A549 (cell line): Measurements from ENCODE around the gene RNF213. TPM values are rescaled to one million over a fixed set of nuclear protein-coding genes. Genes with fewer than 3 reads are reported as not detected.

ENCODE experiments used
- ATAC-seq, 2 experiments: fragments of 200-7000 bp in 1 of 2; fragments of >200 bp in 1 of 2; cut with Nextera tagmentation in 1 of 2; cut with Tn5 transposase in 1 of 2; 3 replicates each; pipeline versions ENCODE4 v1.8.0 to v1.9.1; 2018 to 2020; ENCODE audit warnings: mild to moderate bottlenecking in 1 of 2, moderate library complexity in 1 of 2
- CTCF ChIA-PET: fragments of 300-600 bp; sonication (Branson Sonifier 250); formaldehyde crosslinking; extraction: SDS; loops from one replicate; lab custom pipeline; 2021; ENCODE audit warnings: antibody characterized with exemption, inconsistent platforms; lab: Yijun Ruan, JAX
- POLR2A ChIA-PET: fragments of 350-600 bp; formaldehyde crosslinking; extraction: SDS; loops from one replicate; lab custom pipeline; 2021; ENCODE audit warnings: antibody characterized with exemption, inconsistent platforms; lab: Yijun Ruan, JAX
- DNase-seq, 2 experiments: peaks; one replicate each; pipeline versions ENCODE4 v3.0.0 to v3.0.0-alpha.2; 2011 to 2016; ENCODE audit warnings: low read depth in 1 of 2, low spot score in 1 of 2
- FAIRE-seq: peaks from 2 replicates; lab custom pipeline; 2011; peaks lifted over from hg19 to GRCh38; lab: Jason Lieb, UNC
- H3K27ac ChIP-seq, 2 experiments: fragments of >200 bp; sonication (Bioruptor Twin); formaldehyde crosslinking; 3 replicates each; pipeline ENCODE4 v1.5.1; 2016 to 2017
- H3K4me1 ChIP-seq: fragments of >200 bp; sonication (Bioruptor Twin); formaldehyde crosslinking; 3 replicates; pipeline ENCODE4 v1.6.1; 2016
- H3K4me2 ChIP-seq: fragments of >200 bp; sonication (Bioruptor Twin); formaldehyde crosslinking; 3 replicates; pipeline ENCODE4 v1.6.1; 2016
- H3K4me3 ChIP-seq: fragments of >200 bp; sonication (Bioruptor Twin); formaldehyde crosslinking; 3 replicates; pipeline ENCODE4 v1.5.1; 2016
- H3K9me3 ChIP-seq: fragments of >200 bp; sonication (Bioruptor Twin); formaldehyde crosslinking; 3 replicates; pipeline ENCODE4 v1.6.1; 2016
- ATOH8 ChIP-seq: fragments of 250-450 bp; sonication (Bioruptor Pico); IDR thresholded peaks from 2 replicates; pipeline ENCODE4 v1.5.0; 2020; ENCODE audit warnings: low read depth, mild to moderate bottlenecking, moderate library complexity
- CBX2 ChIP-seq: fragments of 200-600 bp; sonication (generic); IDR thresholded peaks from 2 replicates; pipeline ENCODE4 v1.6.1; 2016; ENCODE audit warnings: low read depth, mild to moderate bottlenecking, borderline replicate concordance
- CBX8 ChIP-seq: fragments of 200-600 bp; sonication (generic); IDR thresholded peaks from 2 replicates; pipeline ENCODE4 v1.6.1; 2016
- CTCF ChIP-seq: fragments of >200 bp; sonication (Bioruptor Twin); formaldehyde crosslinking; IDR thresholded peaks from 3 replicates; pipeline ENCODE4 v1.5.1; 2016
- EHMT2 ChIP-seq: fragments of 200-600 bp; sonication (generic); IDR thresholded peaks from 2 replicates; pipeline ENCODE4 v1.6.1; 2016; ENCODE audit warnings: antibody characterized with exemption, low read depth, mild to moderate bottlenecking, moderate library complexity
- ELK1 ChIP-seq: fragments of 150-350 bp; IDR thresholded peaks from 2 replicates; pipeline ENCODE4 v1.6.1; 2014; ENCODE audit warnings: low read depth, mild to moderate bottlenecking, low read length
- FOSB ChIP-seq: fragments of 250-450 bp; sonication (Bioruptor Pico); IDR thresholded peaks from 2 replicates; pipeline ENCODE4 v1.5.0; 2020; ENCODE audit warnings: mild to moderate bottlenecking, moderate library complexity
- FOXS1 ChIP-seq: fragments of 250-450 bp; sonication (Bioruptor Pico); IDR thresholded peaks from 2 replicates; pipeline ENCODE4 v1.5.0; 2020; ENCODE audit warnings: mild to moderate bottlenecking, moderate library complexity
- HDAC2 ChIP-seq: fragments of 200-600 bp; sonication (generic); IDR thresholded peaks from 2 replicates; pipeline ENCODE4 v1.6.1; 2016
- HOXA7 ChIP-seq: fragments of 250-450 bp; sonication (Bioruptor Pico); IDR thresholded peaks from 2 replicates; pipeline ENCODE4 v1.5.0; 2020; ENCODE audit warnings: mild to moderate bottlenecking, moderate library complexity
- HOXB13 ChIP-seq: fragments of 250-450 bp; sonication (Bioruptor Pico); IDR thresholded peaks from 2 replicates; pipeline ENCODE4 v1.5.0; 2020; ENCODE audit warnings: low read depth, mild to moderate bottlenecking, moderate library complexity
- KDM1A ChIP-seq: fragments of 200-600 bp; sonication (generic); IDR thresholded peaks from 2 replicates; pipeline ENCODE4 v1.6.1; 2016; ENCODE audit warnings: low read depth, mild to moderate bottlenecking
- KDM5A ChIP-seq: fragments of 200-600 bp; sonication (generic); IDR thresholded peaks from 2 replicates; pipeline ENCODE4 v1.6.1; 2016; ENCODE audit warnings: antibody characterized with exemption, mild to moderate bottlenecking
- MAZ ChIP-seq: fragments of 150-350 bp; IDR thresholded peaks from 2 replicates; pipeline ENCODE4 v1.6.1; 2014; ENCODE audit warnings: antibody characterized with exemption, low read depth, low read length, borderline replicate concordance
- MYC ChIP-seq: IDR thresholded peaks from 2 replicates; pipeline ENCODE4 v1.6.1; 2012; ENCODE audit warnings: mild to moderate bottlenecking, inconsistent platforms, low read length, improper control_type of control experiment, borderline replicate concordance
- PHF8 ChIP-seq: fragments of 200-600 bp; sonication (generic); IDR thresholded peaks from 2 replicates; pipeline ENCODE4 v1.6.1; 2016; ENCODE audit warnings: low read depth, mild to moderate bottlenecking, antibody characterized with exemption, moderate library complexity, borderline replicate concordance
- RARB ChIP-seq: fragments of 250-450 bp; sonication (Bioruptor Pico); IDR thresholded peaks from 2 replicates; pipeline ENCODE4 v1.8.0; 2021; ENCODE audit warnings: mild to moderate bottlenecking, moderate library complexity
- RFX5 ChIP-seq: fragments of 450-650 bp; IDR thresholded peaks from 2 replicates; pipeline ENCODE4 v1.7.1; 2014; ENCODE audit warnings: antibody characterized with exemption, mild to moderate bottlenecking, moderate library complexity
- RNF2 ChIP-seq: fragments of 200-600 bp; sonication (generic); IDR thresholded peaks from 2 replicates; pipeline ENCODE4 v1.6.1; 2016; ENCODE audit warnings: low read depth, mild to moderate bottlenecking, antibody characterized with exemption, moderate library complexity, borderline replicate concordance
- SMC3 ChIP-seq: fragments of >200 bp; sonication (Bioruptor Twin); formaldehyde crosslinking; IDR thresholded peaks from 3 replicates; pipeline ENCODE4 v1.6.1; 2018; ENCODE audit warnings: inconsistent platforms
- TFCP2L1 ChIP-seq: fragments of 250-450 bp; sonication (Bioruptor Pico); IDR thresholded peaks from 2 replicates; pipeline ENCODE4 v1.5.0; 2021; ENCODE audit warnings: mild to moderate bottlenecking
- ZC3H11A ChIP-seq: fragments of 450-650 bp; IDR thresholded peaks from 2 replicates; pipeline ENCODE4 v1.6.1; 2014; ENCODE audit warnings: antibody characterized with exemption, mild to moderate bottlenecking
- ZSCAN20 ChIP-seq: fragments of 250-450 bp; sonication (Bioruptor Pico); IDR thresholded peaks from 2 replicates; pipeline ENCODE4 v1.8.0; 2022; ENCODE audit warnings: mild to moderate bottlenecking, moderate library complexity
- WGBS: methylation state at CpG from one replicate; pipeline ENCODE4 v1.1.6; 2017; ENCODE audit errors: missing lambda C conversion rate; 5-methylcytosine and 5-hydroxymethylcytosine counted together
- polyA plus RNA-seq, 4 experiments: library from polyadenylated mRNA; depleted of rRNA in 3 of 4; stranded (reverse); fragments of >200 nt; fragmentation: RNase III in 1 of 4; extraction: RNeasy Plus Mini Kit Qiagen cat#74134 plus additional on column Dnase treatment in 1 of 4; gene quantifications; 2 replicates in 3 of 4; 3 replicates in 1 of 4; pipeline ENCODE4 v1.2.3, GENCODE V29; 2011 to 2017

The RNF213 gene
- polyA plus RNA-seq, 2 of the 4 experiments (the other 2 are of a cell fraction): 59.1 to 127 TPM

GRCh38 chr17:80228477-80228876 lies 32.2 kb upstream of the RNF213 start:
- DNase-seq: no peak
- no peak for FAIRE-seq
- H3K4me2 ChIP-seq: no peak overlapping the region
- CTCF ChIA-PET: interaction anchor here (1.2 to 2.8 kb wide), 6 partner anchors 10 to 223 kb away, joined by 3 to 13 read pairs (median 6); partner anchors contain the start of gene GAA
- ATAC-seq: no peak
- H3K9me3 ChIP-seq: peaks cover 19% of the 10 kb centered on the region
- no peak overlapping the region for H3K27ac ChIP-seq
- TF ChIP-seq CBX8 (no peak), SMC3 (no peak), FOXS1 (CRISPR knock-in tag) (no peak), HOXB13 (CRISPR knock-in tag) (no peak), ELK1 (no peak), MYC (no peak), PHF8 (no peak), FOSB (CRISPR knock-in tag) (no peak), KDM1A (no peak), EHMT2 (no peak), HDAC2 (no peak), RFX5 (no peak), RARB (CRISPR knock-in tag) (no peak), ZSCAN20 (CRISPR knock-in tag) (no peak), TFCP2L1 (CRISPR knock-in tag) (no peak), HOXA7 (CRISPR knock-in tag) (no peak)
- no peak overlapping the region for H3K4me3 ChIP-seq
- POLR2A ChIA-PET: no interaction called here
- 89% methylated on average over 14 of the region's 14 CpGs for WGBS
- no peaks in the 10 kb centered on the region for H3K4me1 ChIP-seq

- no peak for TF ChIP-seq RNF2
- no peak for TF ChIP-seq ZC3H11A
- no peak for TF ChIP-seq MAZ
- no peak for TF ChIP-seq KDM5A
- no peak for TF ChIP-seq CBX2
- no peak for TF ChIP-seq ATOH8
- TF ChIP-seq RFX5: no peak
- TF ChIP-seq FOXS1 (CRISPR knock-in tag): no peak
- TF ChIP-seq CTCF: no peak
- TF ChIP-seq, all 56 proteins: peak for 0
- no peak overlapping the region for H3K27ac ChIP-seq
- H3K9me3 ChIP-seq: peaks cover 25% of the 10 kb centered on the region
- no peak for FAIRE-seq
- H3K4me3 ChIP-seq: no peak overlapping the region
- 90% methylated on average over 4 of the region's 4 CpGs for WGBS
- ATAC-seq: no peak
- H3K4me1 ChIP-seq: no peaks in the 10 kb centered on the region
- H3K4me2 ChIP-seq: no peak overlapping the region
- no peak for DNase-seq
- ChIA-PET CTCF (interaction anchor here (1.2 to 2.8 kb wide), 8 partner anchors 10 to 224 kb away, joined by 3 to 13 read pairs (median 5); partner anchors contain the start of gene GAA), POLR2A (no interaction called here)
Observed at GRCh38 chr17:80229011-80229410, 31.6 kb upstream of the RNF213 start.
